CD4-positive, alpha-beta T cell treated with Interleukin-4 for 4 hours (primary cell): Measurements from ENCODE around the gene ADRA2B.
"Not testable (repeated sequence)": the region's sequence is repeated elsewhere in the genome, so short reads cannot be mapped to it uniquely, and the experiment has no call there.

ENCODE experiments used
- DNase-seq: peaks from one replicate; pipeline ENCODE4 v3.0.0-alpha.2; 2020

ADRA2B gene

DNA sequence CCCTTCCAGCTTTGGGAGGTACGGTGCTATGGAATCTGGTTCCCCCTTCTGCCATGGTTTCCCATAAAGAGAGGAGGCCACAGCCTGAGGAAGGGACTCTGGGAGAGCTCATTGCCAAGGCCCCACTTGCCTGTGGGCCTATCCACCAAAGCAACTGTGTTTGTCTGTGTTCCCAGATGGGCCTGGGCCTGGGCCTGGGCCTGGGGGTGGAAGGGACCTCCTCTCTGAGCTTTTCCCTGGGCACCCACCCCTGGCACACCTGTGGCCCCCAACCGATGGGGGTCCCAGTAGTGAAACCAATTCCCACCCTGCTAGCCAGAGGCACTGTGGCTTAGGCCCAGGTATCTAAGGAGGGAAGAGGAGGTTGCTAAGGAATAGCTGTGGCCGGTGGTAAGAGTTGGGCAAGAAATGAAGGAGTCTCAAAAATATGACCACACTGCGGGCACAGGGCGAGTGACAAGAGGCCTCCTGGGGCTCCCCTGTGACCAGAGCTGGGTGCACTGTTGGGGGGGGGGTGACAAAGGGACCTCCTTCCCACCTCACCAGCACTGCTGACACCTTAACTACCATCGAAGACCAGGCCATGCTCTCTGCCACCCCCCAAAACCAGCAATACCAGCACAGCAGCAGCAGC lies 33.8 kb upstream of the ADRA2B start:
- no peak for DNase-seq

DNA sequence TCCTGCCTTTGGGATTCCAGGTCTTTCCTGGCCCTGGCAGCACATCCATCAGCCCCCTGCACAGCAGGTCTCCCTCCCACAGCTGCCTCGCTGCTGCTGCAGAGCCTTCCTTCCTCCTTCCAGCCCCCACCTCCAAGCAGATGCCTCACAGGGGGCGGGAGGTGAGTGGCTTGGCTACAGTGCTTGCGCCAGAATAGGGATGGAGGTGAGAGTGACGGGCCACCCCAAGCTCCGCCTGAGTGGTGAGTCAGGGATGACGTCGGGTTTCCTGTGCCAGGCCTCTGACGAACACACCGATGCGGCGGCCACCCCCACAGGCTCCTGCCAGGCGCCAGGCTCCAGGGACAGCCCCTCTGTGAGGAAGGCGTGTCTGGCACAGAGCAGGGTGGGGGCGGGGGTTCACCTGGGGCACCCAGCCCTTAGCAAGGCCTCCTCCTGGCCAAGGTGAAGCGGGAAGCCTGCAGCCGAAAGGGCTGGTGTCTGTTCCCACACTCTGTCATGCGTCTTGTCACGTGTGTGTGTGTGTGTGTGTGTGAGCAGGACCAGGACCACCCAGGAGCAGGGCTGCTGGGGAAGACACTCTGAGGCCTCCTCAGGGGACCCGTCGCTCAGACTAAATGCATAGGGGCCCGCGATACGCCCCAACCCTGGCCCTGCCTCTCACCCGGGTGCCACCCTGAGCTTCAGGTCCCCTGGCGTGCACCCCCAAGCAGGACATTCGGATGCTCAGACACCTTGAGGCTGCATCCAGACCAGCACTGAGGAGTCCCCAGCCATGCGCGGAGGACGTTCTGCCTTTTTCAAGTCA lies 32.2 kb upstream of the ADRA2B start:
- peak; percentile 94 for DNase-seq

DNA sequence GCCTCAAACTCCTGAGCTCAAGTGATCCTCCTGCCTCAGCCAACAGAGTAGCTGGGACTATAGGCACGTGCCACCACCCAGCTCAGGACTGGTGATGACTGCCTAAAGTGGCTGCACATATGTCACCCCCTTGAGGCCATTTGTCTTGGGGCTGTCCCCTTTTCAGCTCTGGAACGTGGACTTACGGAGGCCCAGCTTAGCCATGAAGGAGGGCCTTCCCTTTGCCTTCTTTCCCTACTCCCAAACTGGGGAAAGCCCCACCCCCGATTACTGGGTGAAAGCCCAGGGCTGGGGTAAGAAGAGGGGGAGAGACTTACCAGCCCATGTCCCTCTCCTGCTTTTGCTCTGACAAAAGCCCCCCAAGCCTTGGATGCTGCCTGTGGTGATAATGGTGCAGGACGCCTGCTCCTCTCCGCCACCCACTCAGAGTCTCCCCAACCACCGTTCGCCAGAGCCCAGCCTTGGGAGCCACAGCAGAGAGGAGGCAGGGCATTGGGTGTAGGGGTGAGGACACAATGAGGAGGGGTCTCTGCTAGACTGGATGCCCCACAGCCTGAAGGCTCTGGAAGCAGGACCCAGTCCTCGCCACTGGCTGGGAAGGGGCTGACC lies 31.3 kb upstream of the ADRA2B start:
- no peak for DNase-seq

DNA sequence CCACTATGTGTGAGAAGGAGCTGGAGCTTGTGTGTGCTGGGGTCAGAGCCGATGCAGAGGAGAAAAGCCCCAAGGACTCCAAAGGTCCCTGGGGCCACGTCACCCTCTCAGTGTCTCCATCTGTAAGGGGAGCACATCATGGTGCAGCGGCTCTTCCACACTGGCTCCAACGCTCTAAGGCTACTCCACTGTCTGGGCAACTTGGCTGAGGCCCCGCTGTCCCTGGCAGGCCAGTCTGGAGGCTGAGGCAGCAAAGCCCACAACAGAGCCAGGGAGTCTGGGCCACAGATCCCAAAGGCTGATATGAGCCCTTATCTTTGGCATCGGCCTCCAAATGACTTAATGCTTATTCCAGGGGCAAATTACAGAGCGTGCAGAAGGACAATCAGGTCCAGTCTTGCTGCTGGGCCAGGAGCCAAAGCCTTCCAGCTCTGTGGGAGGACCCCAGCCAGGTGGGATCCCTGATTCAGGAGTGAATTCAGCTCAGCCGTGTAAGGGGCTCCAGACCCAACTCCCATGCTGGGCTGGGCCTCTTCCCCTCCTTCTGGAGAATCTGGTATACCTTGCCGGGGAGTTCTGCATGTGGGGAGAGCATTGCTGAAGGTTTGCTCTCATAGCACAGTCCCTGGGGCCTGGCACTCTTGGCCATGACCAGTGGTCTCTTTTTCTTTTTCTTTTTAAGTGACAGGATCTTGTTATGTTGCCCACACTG lies 30.7 kb upstream of the ADRA2B start:
- no peak for DNase-seq

DNA sequence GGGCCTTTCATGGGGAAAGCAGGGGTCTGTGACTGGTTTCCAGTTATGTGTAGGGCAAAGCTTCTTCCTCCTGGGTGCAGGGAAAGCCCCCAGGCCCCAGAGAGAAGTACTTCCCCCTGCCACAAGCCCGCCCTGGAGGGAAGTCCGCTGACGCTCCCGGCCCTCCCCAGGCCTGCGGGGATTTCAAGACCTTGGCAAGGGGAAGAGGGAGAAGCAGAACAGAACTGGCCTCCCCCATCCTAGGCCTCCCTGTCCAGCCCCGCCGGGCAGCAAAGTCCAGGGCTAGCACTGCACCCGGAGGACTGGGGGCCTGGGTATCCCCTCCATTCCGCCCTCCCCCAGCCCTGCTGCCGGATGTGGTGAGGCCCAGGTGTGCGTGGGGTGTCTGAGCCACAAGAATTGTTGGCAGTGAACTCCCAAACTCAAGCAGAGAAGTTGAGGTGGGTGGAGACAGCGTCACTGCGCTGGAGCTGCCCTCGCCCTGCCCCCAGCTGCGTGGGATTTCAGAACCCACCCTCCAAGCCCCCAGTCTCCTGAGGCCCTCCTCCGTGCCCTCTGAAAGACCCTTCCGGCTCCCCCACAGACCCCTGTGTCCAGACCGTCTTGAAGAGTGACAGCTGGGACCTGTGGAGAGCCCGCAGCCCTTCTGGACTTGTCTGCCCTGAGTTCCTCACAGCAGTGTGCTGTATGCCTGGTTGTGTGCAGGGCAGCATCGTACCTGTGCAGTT lies 29.9 kb upstream of the ADRA2B start:
- peak; percentile 86 for DNase-seq

DNA sequence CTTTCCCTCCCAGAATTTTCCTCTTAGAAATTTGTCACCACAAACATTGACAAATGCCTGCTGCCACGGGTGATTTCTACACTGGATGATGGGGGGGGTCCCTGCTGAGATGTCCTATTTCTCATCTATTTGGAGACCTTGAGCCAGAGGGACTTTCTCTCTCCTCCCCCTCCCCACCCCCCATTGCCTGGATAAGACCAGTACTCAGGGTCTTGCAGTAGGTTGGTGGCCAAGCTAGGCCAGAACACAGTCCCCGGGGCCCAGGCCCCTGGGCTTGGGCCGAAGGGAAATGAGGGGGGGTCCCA lies 29.4 kb upstream of the ADRA2B start:
- no peak for DNase-seq

DNA sequence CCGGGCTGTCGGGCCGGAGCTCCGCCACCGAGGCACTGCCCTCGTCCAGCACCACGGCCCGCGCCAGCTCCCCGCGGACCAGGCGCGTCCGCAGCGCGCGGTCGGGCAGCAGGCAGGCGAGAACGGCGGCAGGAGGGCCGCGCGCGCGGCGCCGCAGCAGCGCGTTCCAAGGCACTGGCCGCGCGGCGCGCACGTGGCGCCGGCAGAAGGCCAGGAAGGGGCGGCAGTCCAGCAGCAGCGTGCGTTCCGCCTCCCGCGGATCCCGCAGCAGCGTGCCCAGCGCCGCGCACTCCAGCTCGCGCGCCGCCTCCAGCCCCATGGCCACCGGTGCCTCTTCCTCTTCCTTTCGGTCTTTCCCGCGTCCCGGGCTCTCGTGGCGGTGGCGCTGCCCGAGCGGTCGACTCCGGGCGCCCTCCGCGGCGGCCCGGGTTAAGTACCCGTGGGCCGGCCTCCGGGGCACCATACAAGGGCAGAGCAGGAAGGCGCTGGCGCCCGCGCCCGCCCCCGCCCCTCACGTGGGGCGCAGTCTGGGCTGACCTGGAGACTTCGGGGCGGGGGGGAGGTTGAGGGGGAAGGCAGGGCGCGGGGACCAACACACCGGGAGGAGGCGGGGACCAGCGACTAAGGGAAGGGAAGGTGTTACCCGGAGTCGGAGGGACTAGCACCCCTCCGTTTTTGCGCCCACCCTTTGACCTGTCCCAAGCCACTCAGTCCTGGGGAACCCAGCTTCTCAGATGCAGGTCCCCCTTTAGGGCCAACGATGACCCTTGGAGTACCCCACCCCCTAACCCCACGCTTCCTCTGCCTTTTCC lies 28.9 kb upstream of the ADRA2B start, which contains the start of gene DUSP2:
TSS of gene DUSP2 (minus strand) at position 405 of the 812 bp plus-strand sequence. CDS start at position 319, 86 bp downstream.
- DNase-seq = peak; percentile 88

DNA sequence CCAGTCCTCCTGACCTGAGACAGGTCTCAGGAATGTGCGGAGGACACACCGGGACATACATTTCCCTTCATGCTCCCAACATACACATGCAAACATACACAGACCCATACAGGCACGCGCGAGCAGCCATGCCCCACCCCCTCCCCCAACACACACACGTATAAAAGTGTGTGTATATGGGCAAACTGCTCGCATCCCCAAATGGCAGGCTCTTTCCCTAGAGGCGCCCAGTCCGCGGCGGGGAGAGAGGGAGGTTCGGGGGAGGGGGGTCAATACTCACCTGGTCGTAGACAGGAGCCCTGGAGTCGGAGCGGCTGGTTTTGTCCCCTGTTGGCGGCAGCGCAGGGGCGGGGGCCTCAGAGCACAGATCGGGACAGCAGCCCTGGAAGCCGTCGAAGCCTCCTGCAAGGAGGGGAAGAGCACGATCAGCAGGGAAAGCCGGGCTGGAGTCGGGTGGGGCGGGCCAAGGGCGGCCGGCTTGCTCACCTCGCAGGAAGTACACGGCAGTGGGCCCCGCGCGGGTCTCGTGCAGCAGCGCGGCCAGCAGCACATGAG lies 28.2 kb upstream of the ADRA2B start:
- DNase-seq = no peak

DNA sequence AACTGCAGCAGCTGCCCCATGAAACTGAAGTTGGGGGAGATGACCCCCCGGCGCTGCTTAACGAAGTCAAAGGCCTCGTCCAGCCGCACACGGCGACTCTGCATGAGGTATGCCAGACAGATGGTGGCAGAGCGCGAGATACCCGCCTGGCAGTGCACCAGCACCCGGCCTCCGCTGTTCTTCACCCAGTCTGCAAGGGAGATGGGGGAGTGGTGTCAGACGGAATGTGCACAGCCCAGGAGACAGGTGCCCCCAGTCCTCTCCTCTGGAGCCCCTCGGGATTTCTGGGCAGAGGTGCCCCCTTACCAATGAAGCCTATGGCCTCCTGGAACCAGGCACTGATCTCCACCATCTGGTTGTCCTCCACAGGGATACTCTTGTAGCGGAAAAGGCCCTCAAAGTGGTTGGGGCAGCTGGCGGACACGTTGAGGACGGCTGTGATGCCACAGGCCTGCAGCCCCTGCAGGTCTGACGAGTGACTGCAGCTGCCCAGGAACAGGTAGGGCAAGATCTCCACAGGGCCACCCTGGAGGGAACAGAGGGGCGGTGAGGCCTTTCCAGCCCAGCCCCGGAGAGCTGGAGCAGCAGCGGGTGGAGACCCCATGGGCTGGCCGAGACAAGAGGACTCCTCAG lies 27.6 kb upstream of the ADRA2B start:
- no peak for DNase-seq

DNA sequence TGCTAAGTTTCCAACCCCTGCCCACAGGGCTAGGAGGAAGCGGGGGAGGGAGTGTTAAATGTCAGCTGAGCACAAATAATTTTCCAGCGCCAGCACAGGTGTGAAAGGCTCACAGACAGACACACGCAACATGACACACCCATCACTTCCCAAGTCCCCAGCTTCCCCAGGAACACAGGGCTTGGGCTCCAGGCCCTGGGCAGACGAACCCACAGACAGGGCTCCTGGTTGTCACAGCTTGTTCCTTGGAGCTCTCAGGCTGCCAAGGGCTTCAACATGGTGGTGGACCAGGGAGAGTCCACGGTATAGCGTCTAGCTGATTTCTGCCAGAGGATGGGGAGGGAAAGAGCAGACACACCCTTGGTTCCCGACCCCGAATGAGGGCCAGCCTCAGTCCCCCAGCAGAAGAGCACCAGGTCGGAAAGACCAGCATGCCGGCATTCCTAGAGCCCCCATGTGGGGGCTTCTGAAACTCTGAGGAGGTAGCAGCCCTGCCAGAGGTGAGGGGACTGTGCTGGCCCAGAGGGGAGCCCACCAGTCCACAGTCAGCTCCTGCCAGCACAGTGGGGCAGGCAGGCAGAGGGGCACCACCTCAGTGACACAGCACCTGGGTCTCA lies 27.0 kb upstream of the ADRA2B start:
- no peak for DNase-seq

DNA sequence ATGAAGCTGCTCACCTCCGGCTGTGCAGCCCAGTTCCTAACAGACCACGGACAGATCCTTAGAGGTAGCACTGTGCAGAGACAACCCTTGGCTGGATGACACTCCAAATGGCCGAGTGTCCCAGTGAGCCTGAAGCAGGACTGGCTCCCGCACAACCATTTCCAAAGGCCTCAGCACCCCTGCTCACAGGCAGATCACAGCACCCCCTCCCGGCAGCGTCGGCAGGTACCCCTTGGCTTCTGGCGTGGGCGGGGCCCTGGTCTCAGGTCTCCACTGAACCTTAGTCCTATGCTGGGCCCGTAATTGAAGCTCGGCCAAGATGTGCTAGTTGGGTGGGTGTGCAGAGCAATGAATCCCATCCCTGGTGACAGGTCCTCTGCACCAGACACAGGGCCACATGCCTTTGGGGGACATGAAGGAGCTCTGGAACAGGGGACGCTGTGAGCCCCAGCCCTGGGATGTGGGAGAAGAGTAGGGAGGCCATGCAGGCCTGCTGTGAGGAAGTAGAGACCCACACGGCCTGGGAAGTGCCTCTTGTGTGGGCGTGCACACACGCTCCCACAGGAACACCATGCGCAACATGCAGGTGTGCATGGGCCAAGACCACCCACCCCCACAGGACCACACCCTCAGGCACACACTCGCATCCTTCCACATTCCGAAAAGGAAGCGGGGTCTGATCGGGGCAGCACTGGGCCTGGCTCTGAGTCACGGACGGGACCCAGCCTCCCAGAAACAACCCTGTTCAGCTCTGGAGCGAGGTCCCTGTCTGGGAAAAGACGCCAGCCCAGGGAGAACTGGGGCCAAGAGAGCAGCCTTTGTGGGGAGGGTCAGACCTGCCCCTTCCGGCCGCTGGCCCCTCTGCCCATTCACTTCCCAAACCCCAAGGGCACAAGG lies 26.1 kb upstream of the ADRA2B start:
- DNase-seq = no peak

DNA sequence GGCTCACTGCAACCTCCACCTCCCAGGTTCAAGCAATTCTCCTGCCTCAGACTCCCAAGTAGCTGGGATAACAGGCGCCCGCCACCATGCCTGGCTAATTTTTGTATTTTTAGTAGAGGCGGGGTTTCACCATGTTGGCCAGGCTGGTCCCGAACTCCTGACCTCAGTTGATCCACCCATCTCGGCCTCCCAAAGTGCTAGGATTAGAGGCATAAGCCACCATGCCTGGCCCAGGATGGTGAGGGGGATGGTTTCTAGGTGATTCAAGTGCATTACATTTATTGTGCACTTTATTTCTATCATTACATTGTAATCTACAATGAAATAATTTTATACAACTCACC lies 25.2 kb upstream of the ADRA2B start:
- not testable (repeated sequence) for DNase-seq

DNA sequence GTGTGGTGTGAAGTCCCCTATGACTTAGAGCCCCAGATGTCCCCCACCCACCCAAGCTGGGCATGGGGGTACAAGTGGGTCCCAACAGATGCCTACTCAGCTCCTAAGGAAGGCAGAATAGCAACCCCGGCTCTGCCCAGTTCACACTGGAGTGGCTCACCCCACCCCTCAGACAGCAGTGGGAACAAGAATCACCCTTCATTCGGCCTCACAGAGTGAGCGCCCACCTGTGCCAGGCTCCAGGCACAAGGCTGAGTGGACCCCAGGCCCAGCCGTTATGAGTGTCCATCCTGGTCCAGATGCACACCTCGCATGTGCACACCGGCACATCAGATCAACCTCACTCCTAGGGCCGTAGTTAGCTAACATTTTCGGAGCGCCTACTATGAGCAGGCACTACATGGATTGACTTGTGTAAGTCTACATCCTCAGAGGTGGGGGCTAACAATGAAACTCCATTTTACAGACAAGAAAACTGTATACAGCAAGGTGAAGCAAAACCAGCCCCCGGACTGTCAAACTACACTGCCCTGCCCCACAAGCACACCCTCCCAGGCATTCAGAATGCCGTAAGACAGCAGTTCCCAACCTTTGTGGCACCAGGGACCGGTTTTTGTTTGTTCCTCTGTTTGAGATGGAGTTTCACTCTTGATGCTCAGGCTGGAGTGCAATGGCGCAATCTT lies 24.7 kb upstream of the ADRA2B start:
- DNase-seq = no peak

DNA sequence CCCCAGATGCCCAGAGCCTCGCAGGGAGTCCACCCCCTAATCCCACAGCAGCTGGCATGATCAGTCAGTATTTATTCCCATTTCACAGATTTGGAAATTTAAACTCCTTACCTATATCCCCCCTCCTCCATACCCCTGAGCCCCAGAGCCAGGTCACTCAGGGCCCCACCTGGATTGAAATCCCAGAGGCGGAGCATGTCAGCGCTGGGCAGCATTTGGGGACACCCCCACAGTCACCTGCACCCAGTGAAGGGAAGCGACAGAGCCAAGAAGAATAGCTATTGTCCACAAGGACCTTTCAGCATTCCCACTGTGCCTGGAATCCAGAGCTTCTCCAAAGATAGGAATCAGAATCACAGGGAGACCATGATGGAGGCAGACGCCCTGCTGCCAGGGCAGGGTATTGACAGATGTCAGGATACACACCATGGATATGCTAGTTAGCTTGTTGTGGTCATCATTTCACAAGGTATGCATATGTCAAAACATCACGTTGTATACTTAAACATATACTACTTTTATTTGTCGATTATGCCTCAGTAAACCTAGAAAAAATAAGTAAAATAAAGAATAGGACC lies 22.9 kb upstream of the ADRA2B start:
- no peak for DNase-seq

DNA sequence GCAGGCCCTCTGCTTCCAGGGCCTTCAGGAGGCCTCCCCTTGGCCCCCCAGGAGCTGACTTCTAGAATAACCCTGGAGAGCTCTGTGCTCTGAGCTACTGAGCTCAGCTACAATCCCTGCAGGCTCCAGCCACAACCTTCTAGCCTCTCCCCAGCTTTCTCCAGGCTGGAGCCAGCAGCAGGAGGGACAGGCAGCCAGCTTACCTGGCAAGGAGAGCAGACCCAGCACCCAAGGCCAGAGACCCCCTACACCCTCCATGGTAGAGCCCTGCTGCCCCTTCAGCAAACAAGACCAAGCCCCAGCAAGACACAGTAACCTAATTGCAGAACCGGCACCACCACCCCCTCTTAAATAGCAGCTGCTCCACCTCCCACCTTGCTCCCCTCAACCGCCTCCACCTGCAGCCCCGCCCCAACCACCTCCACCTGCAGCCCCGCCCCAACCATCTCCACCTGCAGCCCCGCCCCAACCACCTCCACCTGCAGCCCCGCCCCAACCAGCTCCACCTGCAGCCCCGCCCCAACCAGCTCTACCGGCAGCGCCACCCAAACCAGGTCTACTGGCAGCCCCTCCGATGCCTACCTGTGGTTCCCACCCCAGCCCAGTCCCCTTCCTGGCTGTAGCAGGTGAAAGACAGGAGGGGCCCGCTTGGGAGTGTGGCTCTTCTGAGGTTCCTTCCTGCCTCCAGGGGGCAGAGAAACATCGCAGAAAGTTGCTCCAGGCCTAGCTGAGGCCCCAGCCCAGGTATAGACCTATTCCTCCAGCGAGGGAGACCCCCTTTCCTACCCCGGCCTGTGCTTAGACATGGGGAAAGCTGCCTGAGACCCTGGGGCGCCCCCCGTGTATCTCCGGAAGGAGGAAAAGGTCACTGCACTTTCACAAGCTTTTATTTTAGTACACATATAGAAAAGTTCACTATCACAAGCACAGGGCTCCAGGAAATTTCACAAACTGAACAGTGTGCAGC lies 22.1 kb upstream of the ADRA2B start, which contains the start of gene ASTL:
TSS of gene ASTL (minus strand) at position 324 of the 967 bp plus-strand sequence. CDS start at position 258, 66 bp downstream.
- peak; percentile 63 for DNase-seq

DNA sequence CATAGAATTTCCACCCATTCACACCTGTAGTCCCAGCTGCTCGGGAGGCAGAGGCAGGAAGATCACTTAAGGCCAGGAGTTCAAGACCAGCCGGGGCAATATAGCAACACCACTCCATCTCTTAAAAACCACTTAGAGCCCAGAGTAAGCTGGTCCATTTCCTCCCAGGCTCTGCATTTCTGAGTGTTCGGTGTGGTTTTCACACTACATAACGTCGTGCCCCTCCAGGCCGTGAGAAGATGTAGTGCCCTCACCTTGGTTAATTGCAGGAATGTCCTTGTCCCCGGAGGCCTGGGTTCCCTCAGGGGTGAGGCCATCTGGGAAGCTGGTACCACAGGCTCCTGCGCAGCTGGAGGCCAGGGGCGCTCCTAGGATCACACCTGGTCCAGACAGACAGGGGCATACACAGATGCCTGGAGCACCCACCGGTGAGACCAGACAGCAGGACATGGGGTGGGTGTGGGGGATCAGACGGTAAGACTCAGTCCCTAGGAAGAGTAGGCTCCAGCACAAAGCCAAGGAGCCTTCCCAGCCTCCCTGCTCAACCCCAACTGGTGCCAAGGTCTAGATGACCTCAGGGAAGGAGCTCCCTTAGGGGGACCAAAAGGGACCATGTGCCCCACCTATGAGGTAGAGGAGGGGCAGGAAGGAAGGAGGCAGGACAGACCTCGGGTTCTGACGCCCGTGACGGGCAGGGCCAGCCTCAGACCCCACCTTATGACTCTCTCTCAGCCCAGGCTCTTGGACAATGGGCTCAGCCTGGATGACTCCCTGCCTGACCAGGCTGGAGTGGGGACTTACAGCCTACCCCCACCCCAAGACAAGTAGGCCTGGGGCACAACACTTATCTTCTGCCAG lies 21.2 kb upstream of the ADRA2B start:
- no peak for DNase-seq
